ENCODE measurements around the gene RNF220.

RNF220 gene

DNA sequence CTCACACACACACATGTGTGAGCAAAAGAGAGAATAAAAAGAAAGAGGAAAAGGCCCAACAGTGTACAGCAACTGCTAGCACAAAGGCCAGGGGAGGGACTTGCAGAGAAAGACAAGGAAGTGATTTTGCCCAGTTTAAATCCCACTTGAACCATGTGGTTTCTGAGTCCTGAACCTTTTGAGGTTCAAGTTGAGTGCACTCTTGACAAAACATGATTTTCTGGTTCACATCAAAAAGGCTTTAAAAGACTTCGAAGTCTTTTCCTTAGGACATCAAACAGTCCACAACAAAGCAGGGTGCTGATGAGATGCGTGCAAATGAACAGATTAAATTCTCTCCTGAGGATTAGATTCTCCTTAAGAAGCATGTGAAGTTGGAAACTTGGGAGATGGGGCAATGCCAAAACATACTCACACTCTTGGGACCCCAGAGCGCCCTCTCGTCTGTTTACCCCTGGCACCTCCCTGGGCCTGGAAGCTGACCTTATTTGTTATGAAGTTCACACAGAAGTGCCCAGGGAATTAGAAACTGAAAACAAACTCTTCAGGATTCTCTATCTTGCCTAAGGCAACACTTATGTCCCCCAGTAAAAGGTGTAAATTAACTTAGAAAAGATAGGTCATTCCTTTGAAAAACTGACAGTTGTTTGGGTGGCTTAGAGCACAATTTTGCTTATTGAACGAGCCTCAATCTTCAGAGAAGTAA lies 31.5 kb downstream of the RNF220 start:
- DNase-seq, result no peak

DNA sequence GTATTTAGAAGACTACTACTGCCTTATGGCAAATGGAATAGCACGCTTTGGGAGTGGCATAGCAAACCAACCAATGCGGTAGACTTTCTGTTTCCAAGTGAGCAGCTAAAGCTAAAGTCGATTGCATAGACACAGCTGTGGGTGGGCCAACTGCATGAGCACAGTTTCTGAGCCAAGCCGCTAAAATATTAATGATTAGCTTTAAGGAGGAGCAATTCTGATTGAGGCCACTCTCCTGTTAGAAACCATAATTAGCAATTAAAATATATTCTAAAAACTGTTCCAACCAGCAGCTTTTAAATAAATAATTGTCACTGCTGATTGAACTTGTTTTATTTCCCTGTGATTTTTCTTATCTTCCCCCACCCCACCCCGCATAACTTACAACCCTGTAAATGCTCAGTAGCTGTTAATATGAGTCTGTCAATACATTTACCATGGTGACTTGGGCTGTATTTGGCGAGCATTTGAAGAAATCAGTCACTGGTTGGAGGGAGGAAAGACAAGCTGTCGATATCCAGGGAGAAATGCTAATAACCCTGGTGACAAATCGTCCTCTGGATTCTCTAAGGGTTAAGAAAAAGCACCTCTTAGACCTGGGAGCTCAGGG lies 32.2 kb downstream of the RNF220 start:
- DNase-seq, result no peak

DNA sequence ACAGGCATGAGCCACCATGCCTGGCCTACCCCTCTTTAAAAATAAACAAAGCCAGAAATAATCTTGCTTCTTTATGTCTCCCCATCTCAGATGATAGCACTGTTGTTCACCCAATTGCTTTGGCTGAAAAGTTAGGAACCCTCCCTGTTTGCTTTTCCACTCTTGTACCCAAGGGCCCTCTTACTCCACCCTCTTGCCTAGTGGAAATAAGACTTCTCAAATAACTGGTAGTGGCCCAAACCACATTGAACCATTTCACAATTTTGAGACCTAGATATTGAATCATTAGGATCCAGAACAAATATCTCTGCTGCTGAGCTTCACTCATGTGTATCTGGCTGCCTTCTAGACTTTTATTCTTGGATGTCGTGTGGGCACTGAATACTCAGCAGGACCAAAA lies 37.7 kb downstream of the RNF220 start:
- no peak for DNase-seq

DNA sequence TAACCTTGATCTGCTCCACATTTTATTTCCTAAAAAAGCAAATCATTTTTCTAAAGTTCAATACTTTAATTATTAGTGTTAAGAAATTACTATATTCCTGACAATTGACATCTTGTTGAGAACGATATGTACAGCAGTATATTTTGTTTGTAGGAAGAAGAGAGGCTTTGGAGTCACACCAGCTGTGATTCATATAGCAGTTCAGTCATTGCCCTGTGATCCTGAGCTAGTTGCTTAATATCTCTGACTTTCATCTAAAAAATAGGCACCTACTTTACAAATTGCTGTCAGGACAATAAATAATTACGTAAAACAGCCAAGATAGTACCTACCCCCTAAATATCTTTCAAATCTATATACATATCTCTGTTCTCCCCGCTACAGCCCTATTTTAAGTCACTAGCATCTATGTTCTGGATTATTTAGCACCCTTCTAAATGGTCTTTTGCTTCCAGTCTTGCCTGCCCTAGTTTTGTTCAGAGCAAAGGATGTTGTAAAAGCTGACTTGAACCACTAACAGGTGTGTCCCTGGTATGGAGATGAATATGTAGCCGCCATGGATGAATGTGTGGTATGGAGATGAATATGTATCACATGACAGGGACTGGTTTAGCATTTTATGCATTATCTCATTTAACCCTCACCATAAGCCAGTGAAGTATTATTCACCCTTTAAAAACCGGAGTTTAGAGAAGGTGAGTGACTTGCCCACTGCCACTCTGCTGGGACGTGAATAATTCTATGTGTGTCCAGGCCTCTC lies 42.2 kb downstream of the RNF220 start:
- DNase-seq, result no peak

GRCh38 chr1:44453798-44454349 lies 48.8 kb downstream of the RNF220 start:
- DNase-seq, result no peak

DNA sequence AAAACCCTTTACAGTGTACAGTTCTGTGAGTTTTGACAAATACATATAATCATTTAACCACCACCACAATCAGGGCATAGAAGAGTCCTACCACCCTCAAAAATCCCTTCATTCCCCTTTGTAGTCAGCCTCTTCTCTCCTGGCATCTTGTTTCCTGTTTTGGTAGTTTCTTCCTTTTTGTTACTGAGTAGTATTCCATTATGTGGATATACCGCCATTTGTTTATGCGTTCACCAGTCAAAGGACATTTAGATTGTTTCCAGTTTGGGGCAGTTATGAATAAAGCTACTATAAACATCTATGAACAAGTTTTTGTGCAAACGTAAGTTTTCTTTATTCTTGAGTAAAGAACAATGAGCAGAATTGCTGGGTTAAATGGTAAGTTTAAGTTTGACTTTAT lies 49.6 kb downstream of the RNF220 start:
- no peak for DNase-seq

DNA sequence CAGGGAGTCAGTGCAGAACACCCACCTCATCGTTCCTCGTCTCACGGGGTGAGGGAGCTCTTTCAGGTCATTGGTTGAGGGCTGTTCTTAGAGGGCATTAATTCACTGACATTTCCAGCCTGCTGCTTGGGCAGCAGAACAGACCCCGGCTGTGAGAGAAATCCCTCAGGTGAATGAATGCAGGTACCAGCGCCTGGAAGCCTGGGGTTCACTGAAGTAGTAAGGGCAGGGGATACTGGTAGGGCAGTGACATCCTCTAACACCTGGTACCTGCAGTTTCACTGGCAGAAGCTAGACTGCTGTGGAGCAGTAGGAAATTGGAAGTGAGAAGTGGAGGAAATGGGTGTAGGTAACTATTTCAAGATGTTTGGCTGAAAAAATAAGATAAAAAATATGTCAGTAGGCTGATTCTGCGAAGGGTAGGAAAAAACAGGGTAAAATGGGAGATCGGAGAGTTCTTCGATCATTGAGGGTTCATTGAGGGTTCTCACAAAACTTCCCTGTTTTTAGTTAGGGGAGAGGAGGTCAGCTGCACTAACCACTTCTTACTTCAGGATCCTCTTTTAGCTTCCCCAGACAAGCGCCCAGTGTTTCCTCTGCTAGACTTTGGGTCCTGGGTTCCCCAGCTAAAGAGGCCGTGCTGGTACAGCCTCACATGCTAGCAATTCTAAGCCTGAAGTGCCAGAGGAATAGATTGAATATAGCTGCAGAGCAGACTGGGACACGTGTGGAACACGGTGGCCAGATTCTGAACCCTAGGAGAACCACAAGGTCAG lies 55.2 kb downstream of the RNF220 start:
- no peak for DNase-seq

- DNase-seq, result no peak
Observed at GRCh38 chr1:44464361-44464760, 59.3 kb downstream of the RNF220 start.

DNA sequence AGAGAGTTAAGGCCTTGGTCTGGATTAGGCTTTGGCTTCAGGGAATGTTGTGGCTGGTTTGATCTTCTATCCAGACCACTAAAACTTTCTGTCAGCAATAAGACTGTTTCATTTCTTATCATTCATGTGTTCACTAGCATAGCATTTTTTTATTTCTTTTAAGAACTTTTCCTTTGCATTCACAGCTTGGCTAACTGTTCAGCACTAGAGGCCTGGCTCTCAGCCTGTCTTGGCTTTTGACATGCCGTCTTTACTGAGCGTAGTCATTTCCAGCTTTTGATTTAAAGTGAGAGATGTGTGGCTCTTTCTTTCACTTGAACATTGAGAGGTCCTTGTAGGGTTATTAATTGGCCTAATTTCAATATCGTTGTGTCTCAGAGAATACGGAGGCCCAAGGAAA lies 62.5 kb downstream of the RNF220 start:
- no peak for DNase-seq

GRCh38 chr1:44471911-44472453 lies 66.9 kb downstream of the RNF220 start:
- no peak for DNase-seq

DNA sequence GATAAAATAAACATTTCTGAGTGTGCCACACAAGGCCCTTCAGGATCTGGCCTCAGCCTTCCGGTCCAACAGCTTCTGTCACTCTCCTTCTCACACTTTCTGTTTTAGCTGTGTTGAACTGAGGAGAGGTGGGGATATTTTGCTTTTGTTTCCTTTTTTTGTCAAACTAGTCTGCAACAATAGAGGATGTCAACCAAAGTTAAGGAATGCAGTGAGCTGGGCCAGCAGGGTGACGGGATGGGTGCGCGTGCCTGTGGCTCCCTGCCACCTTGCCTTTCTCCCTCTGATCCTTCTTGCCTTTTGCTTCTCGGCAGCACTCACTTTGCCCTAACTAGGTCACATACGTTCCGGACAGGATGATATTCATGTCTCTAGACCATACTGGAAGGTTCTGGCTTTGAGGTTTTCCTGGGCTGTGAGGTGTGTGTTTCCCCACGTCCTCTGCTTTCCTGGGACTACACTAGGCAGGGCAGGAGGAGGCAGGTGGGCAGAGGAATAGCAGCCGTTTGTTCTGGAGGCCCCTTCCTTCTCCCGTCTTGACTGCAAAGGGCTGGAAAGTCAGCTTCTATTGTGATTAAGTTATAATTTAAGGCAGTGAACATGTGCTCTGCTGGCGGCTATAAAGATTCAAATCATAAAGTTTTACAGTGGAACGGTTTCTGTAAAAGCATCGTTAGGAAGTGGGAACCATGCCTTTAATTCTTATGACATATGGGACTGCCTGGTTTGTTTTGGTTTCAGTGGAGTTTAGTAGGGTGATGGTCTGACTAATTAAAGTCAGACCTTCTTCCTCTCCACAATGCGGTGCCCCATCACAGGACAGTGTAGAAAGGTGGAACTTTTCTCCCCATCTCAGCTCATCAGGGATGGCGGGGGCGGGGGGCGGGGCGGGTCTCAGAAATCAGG lies 67.8 kb downstream of the RNF220 start:
- no peak for DNase-seq

DNA sequence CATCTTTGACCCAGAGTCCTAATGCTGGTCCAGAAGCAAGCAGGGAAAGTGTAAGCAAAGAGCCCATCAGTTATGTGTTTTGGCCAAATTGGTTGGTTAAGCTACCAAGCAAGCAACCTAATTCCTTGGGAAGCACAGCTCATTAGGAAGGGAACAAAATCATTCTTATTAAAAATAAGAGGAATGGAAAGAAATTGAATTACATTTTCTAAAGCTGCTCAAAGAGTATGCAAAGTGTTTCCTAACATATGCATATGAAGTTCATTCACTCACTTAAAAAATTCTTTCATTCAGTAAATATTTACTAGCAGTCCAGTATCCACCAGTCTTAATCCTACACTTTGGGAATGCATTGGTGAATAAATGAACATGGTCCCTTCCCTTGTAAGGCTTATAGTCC lies 71.8 kb downstream of the RNF220 start:
- no peak for DNase-seq

DNA sequence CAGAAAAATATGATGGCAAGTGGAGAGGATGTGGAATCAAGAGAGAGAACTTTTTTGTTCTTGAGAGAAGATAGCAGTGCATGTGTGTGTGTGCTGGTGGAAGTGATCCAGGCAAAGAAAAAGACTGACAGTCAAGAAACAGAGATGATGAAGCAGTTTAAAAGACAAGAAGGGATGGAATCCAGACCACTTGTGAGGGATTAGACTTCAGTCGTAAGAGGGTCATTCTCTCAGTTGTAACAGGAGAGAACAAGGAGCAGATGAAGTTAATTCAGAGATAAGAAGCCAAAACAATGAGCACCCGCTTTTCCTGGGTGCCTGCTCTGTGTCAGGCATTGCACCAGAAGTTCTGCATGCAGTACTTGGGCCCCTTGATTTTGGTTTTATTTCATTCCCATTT lies 76.6 kb downstream of the RNF220 start:
- no peak for DNase-seq

- no peak for DNase-seq
Observed at GRCh38 chr1:44483089-44483874, 78.2 kb downstream of the RNF220 start.

GRCh38 chr1:44484155-44484688 lies 79.2 kb downstream of the RNF220 start:
- no peak for DNase-seq

DNA sequence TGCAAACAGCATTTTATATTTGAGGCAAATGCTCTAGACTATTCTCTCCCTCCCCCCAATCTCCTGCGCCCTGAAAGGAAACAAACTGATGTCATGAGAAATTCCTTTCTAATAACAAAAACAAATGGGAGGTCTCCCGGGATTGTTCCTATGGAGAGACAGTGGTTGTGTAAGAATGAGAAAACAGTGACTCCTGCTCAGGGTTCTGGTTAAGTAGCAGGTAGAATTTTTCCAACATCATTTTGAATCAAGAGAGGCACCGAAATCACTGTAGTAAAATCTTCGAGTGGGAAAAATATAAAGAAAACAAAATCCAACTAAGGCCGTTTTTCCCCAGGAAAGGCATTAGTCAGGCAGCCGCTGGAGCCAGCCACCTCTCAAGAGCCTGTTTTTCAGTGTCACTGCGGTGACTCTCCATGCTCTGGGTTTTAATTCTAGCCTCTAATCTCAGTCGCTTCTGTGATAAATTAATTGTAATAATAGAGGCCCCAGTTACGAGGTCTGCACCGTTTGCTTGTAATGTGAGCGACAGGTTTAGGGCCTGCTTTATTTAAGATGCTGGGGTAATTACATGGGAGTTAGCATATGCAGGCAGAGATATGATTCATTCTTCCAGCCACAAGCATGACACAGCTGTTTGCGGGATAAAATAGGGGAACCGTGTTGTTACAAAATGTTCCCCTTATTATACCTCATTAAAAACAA lies 80.3 kb downstream of the RNF220 start:
- no peak for DNase-seq

DNA sequence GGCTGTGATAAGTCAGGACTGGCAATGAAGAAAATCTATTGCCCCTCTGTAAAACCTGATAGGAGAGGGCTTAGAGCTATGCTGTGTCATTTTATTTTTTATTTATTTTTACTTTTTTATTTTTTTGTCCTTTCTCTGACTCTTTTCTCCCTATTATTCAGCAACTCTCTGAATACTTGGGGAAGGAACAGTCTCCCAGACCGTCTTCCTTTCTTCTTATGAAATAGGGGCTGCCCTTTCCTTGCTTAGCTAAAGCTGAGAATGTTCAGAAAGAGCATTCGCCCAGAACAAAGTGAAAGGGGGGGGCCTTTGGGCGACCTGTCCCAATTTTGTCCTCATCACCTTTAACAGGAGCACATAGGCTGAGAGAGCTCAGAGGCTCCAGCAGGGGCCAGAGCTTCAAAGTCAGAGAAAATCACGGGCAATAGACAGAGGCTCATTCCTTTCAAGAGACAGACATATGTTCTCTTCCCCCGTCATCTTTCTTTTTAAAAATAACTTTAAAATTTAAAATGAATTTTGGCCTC lies 80.9 kb downstream of the RNF220 start:
- no peak for DNase-seq

DNA sequence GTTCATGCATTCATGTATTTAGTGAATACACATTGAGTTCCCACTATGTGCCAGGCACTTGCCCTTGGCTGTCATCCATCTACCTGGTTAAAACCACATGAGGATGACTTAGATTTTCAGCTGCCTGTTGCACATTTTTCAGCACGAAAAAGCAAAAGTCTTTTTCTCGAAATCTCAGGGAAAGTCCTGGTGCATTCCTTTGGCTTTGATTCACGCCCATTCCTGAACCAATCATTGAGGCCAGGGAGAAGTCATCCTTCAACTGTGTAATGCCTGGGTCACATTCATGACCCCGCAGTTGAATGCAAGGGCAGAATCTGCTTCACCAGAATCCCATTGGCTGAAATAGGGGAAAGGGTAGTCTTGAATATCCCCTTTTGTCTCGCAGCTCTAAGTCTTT lies 84.4 kb downstream of the RNF220 start:
- DNase-seq, result no peak

DNA sequence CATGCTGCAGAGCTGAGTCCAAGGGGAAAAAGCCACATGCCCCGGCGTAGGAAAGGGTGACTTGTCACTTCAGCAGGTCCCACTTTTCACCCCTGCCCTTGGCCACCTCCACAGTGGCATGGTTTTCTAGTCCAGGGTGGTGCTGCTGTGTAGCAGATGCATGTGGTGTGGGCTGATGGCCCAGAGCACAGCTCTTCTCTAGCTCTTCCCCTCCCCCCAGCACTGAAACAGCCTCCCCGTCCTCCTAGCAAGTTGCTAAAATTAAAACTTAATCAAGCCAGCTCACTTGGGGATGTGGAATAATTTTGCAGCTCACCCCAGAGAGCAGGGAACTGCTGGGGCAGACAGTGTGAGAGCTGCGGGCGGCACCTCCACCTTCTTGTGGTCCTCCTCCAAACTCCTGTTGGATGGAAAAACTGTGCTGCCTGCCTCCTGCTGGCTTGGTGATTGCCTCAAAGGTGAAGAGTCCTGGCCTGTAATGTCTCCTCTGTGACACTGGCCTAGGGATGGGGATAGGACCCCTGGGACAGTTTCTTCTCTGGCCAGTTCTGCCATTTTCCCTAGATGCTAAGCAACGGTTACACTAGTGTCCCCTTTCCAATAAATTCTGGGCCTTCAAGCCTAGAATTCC lies 91.6 kb downstream of the RNF220 start:
- no peak for DNase-seq

Measured in stimulated activated naive CD4-positive, alpha-beta T cell (primary cell).